Measurements from ENCODE around the gene GRPR. TPM values are rescaled to one million over a fixed set of nuclear protein-coding genes. Genes with fewer than 3 reads are reported as not detected.
A peak's percentile ranks its signal among the peaks of the same experiment; 100 is the strongest.
"Not testable (repeated sequence)": the region's sequence is repeated elsewhere in the genome, so short reads cannot be mapped to it uniquely, and the experiment has no call there.

Gene GRPR
- total RNA-seq, 1 experiment from 2014 or later, result 28.8 TPM

- Histone ChIP-seq H2BK5ac (ENCODE audit: insufficient read length, low read length) (no peak overlapping the region), H3K56ac (ENCODE audit: insufficient read length, low read depth, low read length) (no peak overlapping the region), H3K23me2 (ENCODE audit: insufficient read length, low read depth, low read length, poor library complexity, severe bottlenecking) (no peaks in the 10 kb centered on the region), H2BK20ac (ENCODE audit: low read depth, low read length, poor library complexity, severe bottlenecking) (no peak overlapping the region), H2AFZ (ENCODE audit: low read length) (no peak overlapping the region), H3K4me2 (ENCODE audit: insufficient read depth, insufficient read length, low read length) (no peak overlapping the region), H3T11ph (ENCODE audit: low read length) (no peak overlapping the region), H4K5ac (ENCODE audit: insufficient read length, low read depth, low read length) (no peak overlapping the region), H3K4me1 (ENCODE audit: insufficient read depth, low read length) (peaks cover 4% of the 10 kb centered on the region; the same call in 1 of the 2 replicates), H3K4ac (ENCODE audit: low read depth, low read length) (no peak overlapping the region), H3K23ac (ENCODE audit: insufficient read length, low read depth, low read length) (no peak overlapping the region), H3K18ac (ENCODE audit: insufficient read length, low read depth, low read length) (no peak overlapping the region), H4K20me1 (ENCODE audit: control insufficient read depth, insufficient read depth, insufficient read length) (no peaks in the 10 kb centered on the region), H3K79me1 (ENCODE audit: insufficient read depth, low read depth, low read length, poor library complexity, severe bottlenecking) (no peaks in the 10 kb centered on the region), H4K91ac (ENCODE audit: insufficient read length, low read depth, low read length) (no peak overlapping the region), H3K27me3 (ENCODE audit: insufficient read depth, low read length) (no peaks in the 10 kb centered on the region), H2BK12ac (ENCODE audit: insufficient read length, low read depth, low read length) (no peak overlapping the region), H3K9me3 (ENCODE audit: control insufficient read depth, low read depth, low read length) (no peaks in the 10 kb centered on the region), H4K8ac (replicated peaks; ENCODE audit: insufficient read length, low read depth, low read length) (no peak overlapping the region), H3K14ac (ENCODE audit: insufficient read depth, low read length) (no peak overlapping the region), H2BK15ac (ENCODE audit: low read depth, low read length) (no peak overlapping the region), H3K27ac (ENCODE audit: insufficient read length, low read depth, low read length) (no peak overlapping the region), H2BK120ac (ENCODE audit: low read depth, low read length, poor library complexity, severe bottlenecking) (no peak overlapping the region), H2AK5ac (ENCODE audit: insufficient read length, low read length) (no peak overlapping the region), H3K9ac (ENCODE audit: extremely low read depth, insufficient read length, low read length) (no peak overlapping the region), H3K79me2 (ENCODE audit: insufficient read depth, low read length) (no peaks in the 10 kb centered on the region)
- H3K36me3 Mint-ChIP-seq (ENCODE audit: insufficient read depth in 1 of 3, low read depth in 3 of 3), result peaks cover 8 to 88% (median 12%) of the 10 kb centered on the region in 3 experiments; a peak in 6 of 7 replicates
- WGBS (ENCODE audit: extremely low coverage, insufficient read length, low lambda C conversion rate), result no CpG with 5 or more reads among the region's 2 CpGs
- 0 out of 5 replicates have a peak overlapping the region, but pooled peaks of 1 of the 2 experiments have one; percentile 3 for H3K4me3 Mint-ChIP-seq
- H3K4me1 Mint-ChIP-seq, result peaks cover 39 to 56% of the 10 kb centered on the region in 2 experiments
- peak overlapping the region in 2 of 3 experiments; percentile 21 to 83; a peak in 2 of 7 replicates for H3K27ac Mint-ChIP-seq
- H3K27me3 Mint-ChIP-seq (ENCODE audit: low read depth), result no peaks in the 10 kb centered on the region
- TF ChIP-seq, protein P1, sequence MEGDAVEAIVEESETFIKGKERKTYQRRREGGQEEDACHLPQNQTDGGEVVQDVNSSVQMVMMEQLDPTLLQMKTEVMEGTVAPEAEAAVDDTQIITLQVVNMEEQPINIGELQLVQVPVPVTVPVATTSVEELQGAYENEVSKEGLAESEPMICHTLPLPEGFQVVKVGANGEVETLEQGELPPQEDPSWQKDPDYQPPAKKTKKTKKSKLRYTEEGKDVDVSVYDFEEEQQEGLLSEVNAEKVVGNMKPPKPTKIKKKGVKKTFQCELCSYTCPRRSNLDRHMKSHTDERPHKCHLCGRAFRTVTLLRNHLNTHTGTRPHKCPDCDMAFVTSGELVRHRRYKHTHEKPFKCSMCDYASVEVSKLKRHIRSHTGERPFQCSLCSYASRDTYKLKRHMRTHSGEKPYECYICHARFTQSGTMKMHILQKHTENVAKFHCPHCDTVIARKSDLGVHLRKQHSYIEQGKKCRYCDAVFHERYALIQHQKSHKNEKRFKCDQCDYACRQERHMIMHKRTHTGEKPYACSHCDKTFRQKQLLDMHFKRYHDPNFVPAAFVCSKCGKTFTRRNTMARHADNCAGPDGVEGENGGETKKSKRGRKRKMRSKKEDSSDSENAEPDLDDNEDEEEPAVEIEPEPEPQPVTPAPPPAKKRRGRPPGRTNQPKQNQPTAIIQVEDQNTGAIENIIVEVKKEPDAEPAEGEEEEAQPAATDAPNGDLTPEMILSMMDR (conservative IDR thresholded peaks at IDR 0.05), result no peak; the same call in 2 of the 3 replicates
- H3K9me3 Mint-ChIP-seq, result peaks cover 3 to 6% of the 10 kb centered on the region in 2 experiments; a peak in 4 of 5 replicates
- no peak for DNase-seq
These were observed 53.9 kb downstream of the GRPR start for GRCh38 chrX:16177260-16177659.

GRCh38 chrX:16183843-16184242 is 60.5 kb downstream of the GRPR start:
- H2BK15ac ChIP-seq (ENCODE audit: low read depth, low read length); H3T11ph ChIP-seq (ENCODE audit: low read length); H3K23ac ChIP-seq (ENCODE audit: insufficient read length, low read depth, low read length); H4K20me1 ChIP-seq (ENCODE audit: control insufficient read depth, insufficient read depth, insufficient read length); H2AFZ ChIP-seq (ENCODE audit: low read length); H3K27me3 ChIP-seq (ENCODE audit: insufficient read depth, low read length); H3K23me2 ChIP-seq (ENCODE audit: insufficient read length, low read depth, low read length, poor library complexity, severe bottlenecking); H4K5ac ChIP-seq (ENCODE audit: insufficient read length, low read depth, low read length); H3K9ac ChIP-seq (ENCODE audit: extremely low read depth, insufficient read length, low read length); H2BK20ac ChIP-seq (ENCODE audit: low read depth, low read length, poor library complexity, severe bottlenecking); H2BK5ac ChIP-seq (ENCODE audit: insufficient read length, low read length); H2BK12ac ChIP-seq (ENCODE audit: insufficient read length, low read depth, low read length); H3K56ac ChIP-seq (ENCODE audit: insufficient read length, low read depth, low read length); H3K4me2 ChIP-seq (ENCODE audit: insufficient read depth, insufficient read length, low read length); H3K79me1 ChIP-seq (ENCODE audit: insufficient read depth, low read depth, low read length, poor library complexity, severe bottlenecking); DNase-seq; H3K79me2 ChIP-seq (ENCODE audit: insufficient read depth, low read length); H2BK120ac ChIP-seq (ENCODE audit: low read depth, low read length, poor library complexity, severe bottlenecking); H3K14ac ChIP-seq (ENCODE audit: insufficient read depth, low read length); H2AK5ac ChIP-seq (ENCODE audit: insufficient read length, low read length); H4K8ac ChIP-seq (replicated peaks; ENCODE audit: insufficient read length, low read depth, low read length); H3K18ac ChIP-seq (ENCODE audit: insufficient read length, low read depth, low read length); H4K91ac ChIP-seq (ENCODE audit: insufficient read length, low read depth, low read length); H3K9me3 ChIP-seq (ENCODE audit: control insufficient read depth, low read depth, low read length); H3K27me3 Mint-ChIP-seq (ENCODE audit: low read depth); H3K4ac ChIP-seq (ENCODE audit: low read depth, low read length); H3K27ac ChIP-seq (ENCODE audit: insufficient read length, low read depth, low read length): not testable (repeated sequence)
- H3K9me3 Mint-ChIP-seq, result peaks cover 2 to 18% of the 10 kb centered on the region in 2 experiments
- H3K4me1 Mint-ChIP-seq, result peaks cover 65 to 80% of the 10 kb centered on the region in 2 experiments
- no CpG with 5 or more reads among the region's 10 CpGs for WGBS (ENCODE audit: extremely low coverage, insufficient read length, low lambda C conversion rate)
- H3K4me3 Mint-ChIP-seq, result peak overlapping the region in 1 of 2 experiments; percentile 87; a peak in 2 of 5 replicates
- peak overlapping the region in 2 of 3 experiments; percentile 18 to 99; a peak in 5 of 7 replicates for H3K27ac Mint-ChIP-seq
- H3K4me1 ChIP-seq (ENCODE audit: insufficient read depth, low read length), result peaks cover 15% of the 10 kb centered on the region
- peaks cover 9 to 44% (median 12%) of the 10 kb centered on the region in 3 experiments for H3K36me3 Mint-ChIP-seq (ENCODE audit: insufficient read depth in 1 of 3, low read depth in 3 of 3)
